Ovary (tissue), 9 donors: ENCODE measurements around the gene NWD2. TPM values are rescaled to one million over a fixed set of nuclear protein-coding genes. Genes with fewer than 3 reads are reported as not detected.

Source experiments
- DNase-seq, 5 donors: peaks; one replicate each; pipeline ENCODE4 v3.0.0-alpha.2; 2019 to 2020
- H3K27ac ChIP-seq, 2 donors: fragments of 200-600 bp; one replicate each; pipeline versions ENCODE4 v1.5.1 to v1.8.0; 2019 to 2022
- H3K27me3 ChIP-seq: fragments of 200-600 bp; one replicate; pipeline ENCODE4 v1.8.0; 2022
- H3K36me3 ChIP-seq: fragments of 200-600 bp; sonication (generic); one replicate; pipeline ENCODE4 v1.5.1; 2019
- H3K4me1 ChIP-seq: one replicate; pipeline ENCODE4 v1.8.1; 2013; ENCODE audit warnings: mild to moderate bottlenecking, moderate library complexity; ENCODE audit not compliant: insufficient read depth
- H3K4me3 ChIP-seq: fragments of 200-600 bp; sonication (generic); one replicate; pipeline ENCODE4 v1.5.1; 2017
- H3K9me3 ChIP-seq, 2 donors: fragments of 200-600 bp in 1 of 2; sonication (generic) in 1 of 2; one replicate each; pipeline versions ENCODE4 v1.5.1 to v1.8.1; 2013 to 2019; ENCODE audit warnings: mild to moderate bottlenecking in 1 of 2, moderate library complexity in 1 of 2
- CTCF ChIP-seq, 3 donors: fragments of 450-650 bp in 2 of 3; fragments of 200-600 bp in 1 of 3; IDR thresholded peaks; one replicate each; pipeline versions ENCODE4 v1.5.1 to v1.8.0; 2016 to 2022; ENCODE audit warnings: antibody characterized with exemption in 3 of 3, mild to moderate bottlenecking in 1 of 3
- EP300 ChIP-seq: sonication (generic); formaldehyde crosslinking; IDR thresholded peaks from one replicate; pipeline ENCODE4 v1.6.1; 2017; ENCODE audit warnings: antibody characterized with exemption
- POLR2A ChIP-seq: fragments of 450-650 bp; IDR thresholded peaks from one replicate; pipeline ENCODE4 v1.6.1; 2017; ENCODE audit warnings: antibody characterized with exemption, mild to moderate bottlenecking, moderate library complexity
- WGBS, 3 donors: extraction: QIAGEN DNeasy Blood & Tissue Kit in 1 of 3; methylation state at CpG; one replicate each; pipeline versions ENCODE4 v1.1.5 to v1.1.7; 2013 to 2017; 5-methylcytosine and 5-hydroxymethylcytosine counted together
- intact Hi-C, 4 donors: fragments of 100-400 bp; cut with DNase I; formaldehyde crosslinking; loops; one replicate each; pipeline versions ENCODE4 v1.11.0 to v1.15.1; 2022 to 2023
- polyA plus RNA-seq, 2 donors: library from polyadenylated mRNA; stranded (reverse); fragments of 200-250 nt in 1 of 2; fragments of 350-450 nt in 1 of 2; fragmentation: Illumina TruSeq in 1 of 2; extraction: RNeasy Lipid Tissue Mini Kit (QIAGEN cat#74804) in 1 of 2; gene quantifications; one replicate each; pipeline ENCODE4 v1.2.3, GENCODE V29; 2013 to 2014
- total RNA-seq, 7 donors: library from RNA; depleted of rRNA in 2 of 7; stranded (reverse); fragments of >200 nt in 2 of 7; fragmentation: NEBNext Ultra II Directional in 3 of 7; extraction: Animal tissue kit (Norgen Biotek cat#: 25700) in 3 of 7; gene quantifications; one replicate each; pipeline versions ENCODE4 v1.1.0 to v1.2.4, GENCODE V29; 2016 to 2023
- donor health status: DM: no; HTN: no; CAD: no; lungs with moderate emphysema.
- donor health status: DM: no; HTN: no; CAD: no.
- donor health status: Bipolar disorder and iron deficiency.
- donor health status: DM: yes; HTN: yes; CAD: no.
- donor health status: DM: no; HTN: no; CAD: no.
- donor health status: DM: yes; HTN: yes; CAD: no.

The NWD2 gene
- total and polyA plus RNA-seq, 9 donors, result 0.01 to 0.11 TPM; not detected in 7

DNA sequence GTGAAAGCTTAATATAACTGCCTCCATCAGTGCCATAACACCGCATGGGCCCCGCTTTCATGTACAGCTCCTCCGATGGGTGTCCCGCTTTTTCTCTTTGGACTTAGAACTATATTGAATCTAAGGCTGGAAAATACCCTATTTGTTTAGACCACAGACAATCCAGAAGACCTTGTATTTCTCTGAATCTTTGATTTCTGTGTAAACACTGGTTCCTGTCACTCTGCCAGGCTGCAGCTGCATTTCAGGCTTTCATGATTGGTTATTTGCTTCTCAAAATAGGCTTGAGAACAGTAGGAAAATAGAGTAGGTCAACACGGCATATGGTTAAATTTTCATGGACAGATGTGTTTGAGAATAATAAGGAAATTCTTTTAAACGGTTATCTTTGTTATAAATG, 80.0 kb downstream of the NWD2 start:
- Histone ChIP-seq H3K4me1 (no peaks in the 10 kb centered on the region), H3K27ac (no peak overlapping the region), H3K9me3 (no peaks in the 10 kb centered on the region), H3K36me3 (no peaks in the 10 kb centered on the region), H3K4me3 (no peak overlapping the region), H3K27me3 (no peaks in the 10 kb centered on the region)
- TF ChIP-seq CTCF (IDR thresholded peaks at IDR 0.05) (no peak), EP300 (no peak), POLR2A (no peak)
- intact Hi-C loops, result no loop called here
- 10 to 39% (median 10%) methylated on average over 6 of the region's 6 CpGs for WGBS, 3 donors
- no peak for DNase-seq

- H3K4me3 ChIP-seq, result no peak overlapping the region
- 71 to 88% (median 83%) methylated on average over 1 of the region's 1 CpG for WGBS, 3 donors
- DNase-seq, result no peak
- intact Hi-C loops, result no loop called here
- H3K9me3 ChIP-seq, result no peaks in the 10 kb centered on the region
- H3K36me3 ChIP-seq, result no peaks in the 10 kb centered on the region
- H3K4me1 ChIP-seq, result no peaks in the 10 kb centered on the region
- TF ChIP-seq POLR2A (no peak), CTCF (IDR thresholded peaks at IDR 0.05) (no peak), EP300 (no peak)
- H3K27me3 ChIP-seq, result no peaks in the 10 kb centered on the region
- H3K27ac ChIP-seq, result no peak overlapping the region
Observed at GRCh38 chr4:37326852-37327251, 82.3 kb downstream of the NWD2 start.

GRCh38 chr4:37338972-37339371, 94.4 kb downstream of the NWD2 start:
- no peak for DNase-seq
- no peaks in the 10 kb centered on the region for H3K4me1 ChIP-seq
- intact Hi-C loops, result no loop called here
- no peak overlapping the region for H3K4me3 ChIP-seq
- H3K27me3 ChIP-seq, result no peaks in the 10 kb centered on the region
- no peak overlapping the region for H3K27ac ChIP-seq
- TF ChIP-seq POLR2A, result no peak
- TF ChIP-seq CTCF (IDR thresholded peaks at IDR 0.05), result no peak
- TF ChIP-seq EP300, result no peak
- no peaks in the 10 kb centered on the region for H3K36me3 ChIP-seq
- H3K9me3 ChIP-seq, result no peaks in the 10 kb centered on the region

GRCh38 chr4:37358748-37359147, 114.2 kb downstream of the NWD2 start:
- 77 to 83% (median 78%) methylated on average over 2 of the region's 2 CpGs for WGBS, 3 donors
- no peak overlapping the region for H3K4me3 ChIP-seq
- H3K27me3 ChIP-seq, result no peaks in the 10 kb centered on the region
- H3K9me3 ChIP-seq, result no peaks in the 10 kb centered on the region
- no peak for TF ChIP-seq EP300
- intact Hi-C loops, result no loop called here
- DNase-seq, result no peak
- no peaks in the 10 kb centered on the region for H3K4me1 ChIP-seq
- no peak overlapping the region for H3K27ac ChIP-seq
- H3K36me3 ChIP-seq, result no peaks in the 10 kb centered on the region

DNA sequence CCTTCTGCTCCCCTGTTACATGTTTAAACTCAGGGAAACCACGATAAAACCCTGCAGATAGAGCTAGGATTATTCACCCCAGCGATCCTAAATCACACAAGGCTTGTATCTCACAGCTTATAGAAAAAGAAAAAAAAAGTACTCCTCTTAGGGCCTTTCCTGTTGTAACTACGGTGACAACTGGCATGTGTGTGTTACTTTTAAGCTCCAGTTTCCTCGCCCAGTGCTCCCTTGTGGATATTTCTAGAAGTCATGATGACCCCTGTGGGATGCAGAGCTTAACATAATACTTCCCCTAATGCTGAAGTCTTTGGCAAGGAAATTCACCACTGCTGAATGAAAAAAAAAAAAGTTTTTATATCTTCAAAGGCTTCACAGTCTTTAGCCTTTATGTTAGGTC, 114.7 kb downstream of the NWD2 start:
- Histone ChIP-seq H3K4me1 (no peaks in the 10 kb centered on the region), H3K36me3 (no peaks in the 10 kb centered on the region), H3K27ac (no peak overlapping the region), H3K4me3 (no peak overlapping the region), H3K27me3 (no peaks in the 10 kb centered on the region), H3K9me3 (no peaks in the 10 kb centered on the region)
- intact Hi-C loops, result no loop called here
- 32 to 40% (median 35%) methylated on average over 4 of the region's 4 CpGs for WGBS, 3 donors
- DNase-seq, result no peak
- TF ChIP-seq EP300, result no peak
- TF ChIP-seq CTCF (IDR thresholded peaks at IDR 0.05), result no peak
- TF ChIP-seq POLR2A, result no peak
